Lower leg skin (tissue), 3 donors: ENCODE results near the gene HDAC5.

ENCODE experiments used
- POLR2A ChIP-seq, 2 donors: fragments of 450-650 bp; IDR thresholded peaks; one replicate each; pipeline ENCODE4 v1.6.1; 2016 to 2017; ENCODE audit warnings: antibody characterized with exemption in 2 of 2, mild to moderate bottlenecking in 1 of 2, moderate library complexity in 1 of 2
- TF ChIP-seq, protein P1 (sequence below), 3 donors: fragments of 450-650 bp; IDR thresholded peaks; one replicate each; pipeline ENCODE4 v1.5.1; 2016; ENCODE audit warnings: antibody characterized with exemption in 3 of 3, mild to moderate bottlenecking in 3 of 3, moderate library complexity in 2 of 3

DNA sequence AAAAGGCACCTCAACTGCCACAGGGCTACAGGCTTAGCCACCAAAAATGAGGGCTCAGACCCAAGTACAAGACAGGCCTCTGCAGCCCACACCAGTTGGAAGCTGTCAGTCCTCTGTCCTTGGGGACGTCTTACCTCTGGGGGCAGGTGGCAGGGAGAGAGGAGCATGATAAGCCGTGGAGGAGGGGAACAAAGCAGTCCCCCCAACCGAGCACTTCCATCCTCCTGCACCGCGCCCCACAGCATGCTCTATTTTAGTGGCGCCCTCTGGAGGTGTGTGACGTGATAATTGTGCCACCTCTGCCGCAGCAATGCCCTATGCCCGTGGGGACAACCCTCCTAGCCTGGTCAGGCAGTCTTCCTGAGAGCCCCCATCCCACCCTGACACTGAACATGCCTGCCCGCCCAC, 39.3 kb downstream of the HDAC5 start:
- TF ChIP-seq POLR2A (IDR thresholded peaks at IDR 0.05) = no peak
- TF ChIP-seq, protein P1, sequence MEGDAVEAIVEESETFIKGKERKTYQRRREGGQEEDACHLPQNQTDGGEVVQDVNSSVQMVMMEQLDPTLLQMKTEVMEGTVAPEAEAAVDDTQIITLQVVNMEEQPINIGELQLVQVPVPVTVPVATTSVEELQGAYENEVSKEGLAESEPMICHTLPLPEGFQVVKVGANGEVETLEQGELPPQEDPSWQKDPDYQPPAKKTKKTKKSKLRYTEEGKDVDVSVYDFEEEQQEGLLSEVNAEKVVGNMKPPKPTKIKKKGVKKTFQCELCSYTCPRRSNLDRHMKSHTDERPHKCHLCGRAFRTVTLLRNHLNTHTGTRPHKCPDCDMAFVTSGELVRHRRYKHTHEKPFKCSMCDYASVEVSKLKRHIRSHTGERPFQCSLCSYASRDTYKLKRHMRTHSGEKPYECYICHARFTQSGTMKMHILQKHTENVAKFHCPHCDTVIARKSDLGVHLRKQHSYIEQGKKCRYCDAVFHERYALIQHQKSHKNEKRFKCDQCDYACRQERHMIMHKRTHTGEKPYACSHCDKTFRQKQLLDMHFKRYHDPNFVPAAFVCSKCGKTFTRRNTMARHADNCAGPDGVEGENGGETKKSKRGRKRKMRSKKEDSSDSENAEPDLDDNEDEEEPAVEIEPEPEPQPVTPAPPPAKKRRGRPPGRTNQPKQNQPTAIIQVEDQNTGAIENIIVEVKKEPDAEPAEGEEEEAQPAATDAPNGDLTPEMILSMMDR (IDR thresholded peaks at IDR 0.05) = no peak
